Activated CD4-positive, alpha-beta T cell treated with anti-CD3 and anti-CD28 coated beads, Interleukin-2, Interleukin-6, amounts not matched to agents 100 ng/mL and 50 ng/mL, durations not matched to agents 16 hours and 8 hours (primary cell): ENCODE measurements around the gene ABHD17C.
"Not testable (repeated sequence)": the region's sequence is repeated elsewhere in the genome, so short reads cannot be mapped to it uniquely, and the experiment has no call there.

ENCODE experiments used
- DNase-seq: peaks from one replicate; pipeline ENCODE4 v3.0.0-alpha.2; 2020

Gene ABHD17C

DNA sequence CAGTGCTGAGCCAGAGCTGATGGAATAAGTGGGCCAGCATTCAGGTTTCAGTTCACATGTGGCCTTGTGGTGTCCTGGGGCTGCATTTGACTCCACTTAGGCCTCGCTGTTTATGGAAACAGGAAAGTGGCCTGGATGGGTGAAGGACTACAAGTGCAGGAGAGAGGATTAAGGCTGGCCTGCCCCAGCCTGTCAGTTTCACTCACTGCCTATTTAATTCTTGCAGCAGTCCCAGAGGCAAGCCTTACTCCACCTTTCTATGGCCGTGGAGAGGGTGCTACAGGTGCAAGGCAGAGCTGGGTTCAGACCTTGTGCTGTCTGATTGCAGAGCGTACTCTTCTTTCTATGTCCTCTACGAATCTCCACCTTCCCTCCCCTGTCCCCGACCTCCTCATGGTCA, 37.7 kb downstream of the ABHD17C start:
- no peak for DNase-seq

DNA sequence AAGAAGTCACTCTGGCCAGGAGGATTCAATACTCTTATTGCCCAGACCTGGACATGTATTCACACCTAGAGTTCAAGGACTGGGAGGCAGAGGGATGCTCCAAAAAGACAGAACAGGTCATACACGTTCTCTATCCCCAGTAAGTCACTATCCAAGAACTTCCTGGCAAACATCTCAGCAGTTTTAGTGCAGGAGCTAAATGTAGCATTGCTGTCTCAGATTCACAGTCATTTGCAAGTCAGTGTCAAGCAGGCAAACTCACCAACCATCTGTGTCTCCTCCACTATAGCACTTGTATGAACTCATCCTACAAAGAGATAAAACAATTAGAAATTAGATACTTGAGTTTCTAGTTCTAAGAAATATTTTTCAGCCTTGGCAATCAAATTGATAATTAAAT, 38.4 kb downstream of the ABHD17C start:
- no peak for DNase-seq

DNA sequence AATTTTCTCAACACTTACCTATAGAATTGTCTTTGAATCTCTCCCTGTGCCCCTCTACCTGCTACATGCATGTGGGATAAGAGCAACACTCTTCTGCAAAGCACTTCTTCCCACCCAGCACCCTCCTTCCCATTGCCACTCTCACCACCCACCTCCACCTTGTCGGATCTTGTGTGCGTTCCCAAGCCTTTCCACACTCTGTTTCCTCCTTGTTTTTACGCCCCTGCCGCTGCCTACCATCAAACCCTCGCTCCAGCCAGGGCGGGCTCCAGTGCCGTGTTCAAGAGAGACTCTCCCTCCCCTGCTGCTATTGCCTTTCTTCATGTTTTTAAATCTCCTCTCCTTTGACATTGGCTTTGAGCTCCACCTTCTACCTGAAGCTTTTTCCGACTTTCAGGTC, 40.2 kb downstream of the ABHD17C start:
- no peak for DNase-seq

DNA sequence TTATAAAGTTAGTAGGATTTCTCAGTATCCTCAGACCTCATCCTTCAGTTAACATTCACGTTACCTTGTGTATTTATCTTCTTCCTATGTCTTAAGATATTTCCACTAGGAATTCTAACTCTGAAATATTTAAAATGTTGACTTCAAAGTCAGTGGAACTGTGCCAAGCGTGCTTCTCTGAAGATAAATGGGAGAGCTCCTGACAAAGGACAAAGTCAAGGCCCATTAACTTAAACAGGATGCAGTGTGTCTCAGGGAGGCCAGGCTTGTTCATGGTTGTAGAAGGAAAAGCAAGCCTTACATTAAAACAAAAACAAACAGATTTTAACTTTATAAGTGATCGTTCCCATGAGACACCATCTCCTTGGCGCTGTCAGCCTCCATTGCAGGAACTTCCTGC, 41.5 kb downstream of the ABHD17C start:
- DNase-seq, result no peak

DNA sequence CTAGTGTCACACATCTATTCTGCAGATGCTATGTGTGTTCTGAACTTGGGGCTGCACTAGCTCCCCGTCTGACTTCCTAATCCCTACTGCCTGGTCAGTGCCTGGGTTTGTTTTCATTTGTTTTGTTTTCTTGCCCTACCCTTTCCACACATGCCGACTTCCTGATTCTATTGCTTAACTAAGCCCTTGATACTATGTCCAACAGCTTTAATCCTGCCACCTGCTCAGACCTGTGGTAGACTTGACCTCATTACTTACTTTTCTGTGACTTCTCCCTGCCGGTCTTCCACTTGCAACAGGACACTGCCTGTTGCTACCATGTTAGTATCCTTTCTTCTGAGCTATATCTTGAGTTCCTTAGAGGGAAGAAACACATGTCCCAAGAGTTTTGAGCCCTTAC, 44.8 kb downstream of the ABHD17C start:
- no peak for DNase-seq

DNA sequence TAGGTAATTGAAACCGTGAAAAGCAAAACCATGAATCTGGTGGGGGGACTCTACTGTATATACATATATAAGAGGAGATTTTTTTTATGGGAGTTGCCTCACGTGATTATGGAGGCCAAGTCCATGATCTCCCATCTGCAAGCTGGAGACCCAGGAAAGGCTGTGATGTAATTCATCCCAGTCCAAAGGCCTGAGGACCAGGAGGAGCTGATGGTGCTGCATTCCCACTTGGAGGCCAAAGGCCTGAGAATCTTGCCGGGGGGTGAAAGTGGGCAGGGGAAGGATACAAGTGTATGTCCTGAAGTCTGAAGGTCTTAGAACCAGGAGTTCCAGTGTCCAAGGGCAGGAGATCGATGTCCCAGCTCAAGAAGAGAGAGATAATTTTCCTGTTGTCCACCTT, 47.0 kb downstream of the ABHD17C start:
- DNase-seq, result no peak

DNA sequence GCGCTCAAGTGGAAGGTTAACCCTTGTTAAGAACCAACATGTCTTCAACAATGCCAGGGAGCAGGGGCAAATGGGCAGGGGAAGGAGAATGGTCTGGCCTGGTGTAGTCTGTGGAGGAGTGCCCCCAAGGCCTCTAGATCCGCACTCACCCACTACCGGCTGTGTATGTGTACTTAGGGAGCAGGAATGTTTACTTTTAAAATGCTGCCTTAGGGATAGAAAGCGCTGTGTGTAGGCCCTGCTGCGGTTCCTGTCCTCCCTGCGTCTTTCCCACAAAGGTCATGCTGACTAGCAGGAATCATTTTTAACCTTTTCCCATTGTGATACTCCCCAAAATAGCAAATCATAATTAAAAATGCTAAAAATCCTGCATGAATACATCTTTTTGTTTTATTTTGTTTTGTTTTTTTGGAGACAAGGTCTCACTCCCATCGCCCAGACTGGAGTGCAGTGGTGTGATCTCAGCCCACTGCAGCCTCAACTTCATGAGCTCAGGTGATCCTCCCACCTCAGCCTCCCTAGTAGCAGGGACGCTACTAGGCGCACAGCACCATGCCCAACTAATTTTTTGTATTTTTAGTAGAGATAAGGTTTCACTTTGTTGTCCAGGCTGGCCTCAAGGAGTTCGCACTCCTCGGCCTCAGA, 48.2 kb downstream of the ABHD17C start:
- no peak for DNase-seq

DNA sequence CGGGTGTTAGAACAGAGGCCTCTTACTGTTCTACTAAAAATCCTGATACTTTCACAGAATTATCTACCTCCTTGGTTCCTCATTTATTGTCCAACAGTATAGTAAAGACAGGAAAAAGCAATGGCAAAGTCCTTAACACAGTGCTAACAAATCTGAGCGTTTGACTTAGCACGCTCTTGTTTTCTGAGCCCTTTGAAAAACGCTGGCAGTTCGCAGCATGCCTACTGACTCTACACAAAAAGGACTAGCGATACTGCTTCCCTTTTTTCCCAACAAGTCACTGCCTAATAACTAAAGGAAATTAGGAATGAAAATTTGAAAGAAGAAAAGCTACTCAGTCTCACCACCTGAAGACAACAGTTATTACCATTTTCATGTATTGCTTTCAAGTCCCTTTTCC, 49.3 kb downstream of the ABHD17C start:
- no peak for DNase-seq

DNA sequence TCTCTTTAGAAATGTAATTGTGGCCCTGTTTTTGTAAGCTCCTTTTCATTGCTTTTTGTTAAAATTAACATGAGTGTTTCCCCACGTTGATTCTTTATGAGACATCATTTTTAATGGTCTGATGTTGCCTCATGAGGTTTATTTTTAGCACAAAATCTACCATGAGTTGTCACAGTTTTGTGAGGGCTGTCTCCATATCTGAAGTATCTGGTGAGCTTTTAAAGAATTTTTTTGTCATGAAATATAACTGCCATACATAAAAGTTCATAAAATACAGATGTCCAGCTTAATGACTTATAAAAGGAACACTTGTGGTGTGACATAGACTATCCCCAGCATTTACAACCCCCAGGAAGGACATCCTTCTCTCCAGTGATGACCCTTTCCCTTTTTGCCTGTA, 49.7 kb downstream of the ABHD17C start:
- no peak for DNase-seq

DNA sequence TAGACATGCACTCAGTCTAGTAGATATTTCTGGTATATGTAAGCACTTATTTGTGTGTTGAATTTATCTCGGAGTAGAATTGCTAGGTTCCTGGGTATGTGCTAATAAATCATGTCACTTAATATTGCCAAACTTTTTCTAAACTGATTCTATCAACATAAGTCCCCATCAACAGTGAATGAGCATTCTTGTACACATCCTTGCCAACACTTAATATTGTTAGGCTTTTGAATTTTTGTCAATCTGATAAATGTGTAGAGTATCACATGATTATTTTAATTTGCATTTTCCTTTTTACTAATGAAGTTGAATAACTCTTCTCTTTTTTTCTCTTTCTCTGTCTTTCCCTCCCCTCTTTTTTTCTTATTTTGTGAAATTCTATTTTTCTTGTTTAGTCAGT, 50.8 kb downstream of the ABHD17C start:
- DNase-seq, result no peak

DNA sequence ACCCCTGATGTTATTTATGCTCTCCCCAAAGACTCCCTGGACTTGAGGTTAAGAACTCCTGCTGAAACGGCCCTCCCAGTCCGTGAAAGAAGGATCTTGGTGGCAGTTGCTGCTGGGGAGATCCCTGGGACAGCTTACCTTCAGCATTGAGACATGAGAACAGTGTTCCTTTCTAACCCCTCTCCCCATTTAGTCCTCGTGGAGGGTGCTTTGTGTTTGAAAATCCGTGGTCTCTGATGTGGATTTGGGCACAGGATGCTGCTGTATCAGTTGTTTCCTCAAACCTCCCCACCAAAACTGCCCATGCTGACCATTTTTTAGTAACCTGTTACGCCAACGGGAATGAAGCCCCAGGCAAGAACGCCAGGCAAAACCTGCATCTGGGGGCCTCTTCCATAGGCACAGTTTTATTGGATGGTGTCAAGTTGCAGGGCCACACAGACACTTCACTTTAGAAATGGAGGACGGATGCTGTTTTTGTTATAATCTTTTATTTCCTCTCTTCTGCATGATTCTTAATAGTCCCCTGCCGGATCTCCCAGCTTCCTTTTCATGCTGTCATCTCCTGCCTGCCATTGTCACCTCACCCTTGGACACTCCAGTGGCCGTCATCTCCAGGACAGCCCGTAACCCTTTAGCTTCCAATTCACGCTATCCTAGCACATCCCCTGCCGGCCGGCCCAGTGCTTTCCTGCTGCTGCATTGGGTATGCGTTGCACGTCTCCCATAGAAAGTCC, 52.4 kb downstream of the ABHD17C start:
- DNase-seq, result no peak

DNA sequence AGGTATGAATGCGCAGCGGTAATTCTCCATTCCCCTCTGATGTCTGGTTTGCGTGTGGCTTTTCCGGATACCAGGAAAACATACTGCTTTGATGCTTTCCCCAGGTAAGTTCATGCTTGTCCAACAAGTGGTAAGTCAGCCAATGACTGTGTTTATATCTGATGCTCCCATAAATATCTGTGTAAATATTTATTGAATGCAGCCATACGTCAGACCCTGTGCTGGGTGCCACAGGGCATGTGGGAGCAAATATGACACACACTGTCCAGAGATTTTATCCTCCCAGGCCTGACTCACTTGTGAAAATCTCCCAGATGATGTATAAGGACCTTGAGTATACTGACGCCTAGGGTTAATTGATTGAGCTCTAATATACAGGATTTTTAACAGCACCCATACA, 54.5 kb downstream of the ABHD17C start:
- DNase-seq, result no peak

DNA sequence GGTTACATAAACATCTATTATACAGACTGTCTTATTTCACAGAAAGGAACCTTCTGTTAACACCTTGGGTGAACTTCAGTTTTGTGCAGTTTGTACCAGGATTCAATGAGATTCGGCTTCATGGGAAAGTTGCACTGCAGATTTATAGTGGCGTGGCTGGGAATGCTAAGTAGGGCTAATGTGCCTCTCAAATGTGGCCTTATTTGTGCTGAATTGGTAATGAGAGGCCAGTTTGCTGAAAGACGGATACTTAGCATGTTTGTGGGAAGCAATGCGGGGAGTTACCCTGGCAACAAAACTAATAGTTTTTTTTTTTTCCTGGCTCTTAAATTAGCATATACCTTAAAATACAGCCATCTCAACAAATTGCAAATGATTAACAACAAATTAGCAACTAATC, 55.5 kb downstream of the ABHD17C start:
- no peak for DNase-seq

DNA sequence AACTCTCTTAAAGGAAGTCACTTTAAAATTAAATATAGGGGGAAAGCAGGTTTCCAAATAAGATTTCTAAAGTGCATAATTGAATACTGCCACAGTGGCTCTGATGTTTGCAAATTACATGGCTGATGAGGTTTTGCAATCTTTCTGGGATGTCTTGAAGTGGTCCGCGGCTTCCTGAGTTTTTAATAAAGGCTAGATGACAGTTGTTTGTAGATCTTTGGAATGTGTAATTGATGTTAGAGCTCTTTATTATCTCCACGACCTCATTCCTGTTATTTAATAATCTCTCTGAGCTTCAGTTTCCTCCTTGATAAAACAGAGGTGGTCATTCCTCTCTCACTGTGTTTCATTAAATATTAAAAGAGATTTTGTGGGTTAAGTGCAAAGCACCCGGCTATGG, 57.1 kb downstream of the ABHD17C start:
- DNase-seq, result no peak

DNA sequence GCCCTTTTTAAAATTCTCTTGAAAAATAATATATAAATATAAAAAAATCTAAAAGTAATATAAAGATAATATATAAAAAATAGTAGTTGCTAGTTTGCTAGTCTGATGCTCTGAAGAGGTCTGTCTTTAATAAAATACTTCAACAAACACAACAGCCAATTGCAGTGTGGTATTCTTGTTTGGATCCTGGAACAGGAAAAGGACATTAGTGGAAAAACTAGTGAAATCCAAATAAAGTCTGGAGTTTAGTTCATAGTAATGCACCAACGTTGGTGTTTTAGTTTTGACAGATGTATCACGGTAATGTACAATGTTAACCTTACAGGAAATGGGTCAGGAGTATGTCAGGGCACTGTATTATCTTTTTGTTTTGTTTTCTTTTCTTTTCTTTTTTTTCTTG, 58.1 kb downstream of the ABHD17C start:
- no peak for DNase-seq

DNA sequence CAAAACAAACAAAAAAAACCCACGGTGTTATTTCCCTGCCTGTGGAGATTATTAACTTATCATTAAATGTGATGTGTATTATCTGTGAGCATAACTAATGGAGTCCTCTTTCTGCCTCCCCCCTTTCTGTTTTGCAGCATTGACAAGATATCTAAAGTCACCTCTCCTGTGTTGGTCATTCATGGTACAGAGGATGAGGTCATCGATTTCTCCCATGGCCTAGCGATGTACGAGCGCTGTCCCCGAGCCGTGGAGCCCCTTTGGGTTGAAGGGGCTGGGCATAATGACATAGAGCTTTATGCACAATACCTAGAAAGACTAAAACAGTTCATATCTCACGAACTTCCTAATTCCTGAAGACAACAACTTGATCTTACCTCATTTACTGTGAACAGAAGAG, 58.9 kb downstream of the ABHD17C start:
- no peak for DNase-seq

DNA sequence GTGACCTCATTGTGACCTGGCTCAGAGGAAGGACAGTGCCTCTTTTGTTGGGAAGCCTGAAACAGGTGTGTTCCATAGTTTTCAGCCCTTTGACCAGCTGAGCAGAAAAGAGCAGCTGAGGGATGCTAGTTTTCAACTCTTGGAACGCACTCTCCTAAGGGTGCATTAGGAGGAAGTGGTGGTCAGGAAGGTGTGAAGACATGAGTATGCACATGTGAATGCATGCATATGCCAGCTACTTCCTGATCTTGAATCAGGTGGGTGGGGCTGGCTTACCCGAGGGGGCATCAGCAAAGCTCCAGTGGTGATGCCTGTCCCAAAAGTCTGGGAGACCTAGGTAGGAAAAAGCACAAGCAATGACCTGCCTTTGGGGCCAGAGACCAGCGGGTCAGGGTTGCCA, 60.8 kb downstream of the ABHD17C start:
- peak; percentile 11 for DNase-seq

DNA sequence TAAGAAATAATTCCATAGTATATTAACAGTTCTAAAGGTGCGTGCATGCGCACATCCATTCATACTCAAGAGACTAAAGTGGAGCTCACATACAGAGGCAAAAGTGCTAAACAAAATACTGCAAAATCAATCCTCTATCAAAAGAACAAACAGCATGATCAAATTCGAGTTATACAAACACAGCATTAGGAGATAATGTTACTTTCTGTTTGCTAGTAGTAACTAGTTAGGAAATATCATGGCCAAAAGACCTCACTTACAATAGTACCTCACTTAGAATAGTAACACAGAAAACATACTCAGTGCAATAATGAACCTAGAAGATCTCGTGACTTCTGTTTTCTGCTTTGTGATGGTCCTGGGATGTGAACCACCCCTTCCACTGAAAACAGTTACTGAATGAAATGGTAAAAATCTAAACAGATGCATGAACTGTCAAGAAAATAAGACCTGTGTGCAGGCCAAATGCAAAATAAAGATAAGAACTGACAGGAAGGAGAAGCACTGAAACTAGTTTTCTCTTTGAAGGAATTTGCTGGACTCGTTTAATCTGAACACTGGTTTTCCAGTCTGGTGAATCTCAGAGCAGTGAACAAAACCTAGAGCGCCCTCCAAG, 63.1 kb downstream of the ABHD17C start:
- DNase-seq, result no peak

DNA sequence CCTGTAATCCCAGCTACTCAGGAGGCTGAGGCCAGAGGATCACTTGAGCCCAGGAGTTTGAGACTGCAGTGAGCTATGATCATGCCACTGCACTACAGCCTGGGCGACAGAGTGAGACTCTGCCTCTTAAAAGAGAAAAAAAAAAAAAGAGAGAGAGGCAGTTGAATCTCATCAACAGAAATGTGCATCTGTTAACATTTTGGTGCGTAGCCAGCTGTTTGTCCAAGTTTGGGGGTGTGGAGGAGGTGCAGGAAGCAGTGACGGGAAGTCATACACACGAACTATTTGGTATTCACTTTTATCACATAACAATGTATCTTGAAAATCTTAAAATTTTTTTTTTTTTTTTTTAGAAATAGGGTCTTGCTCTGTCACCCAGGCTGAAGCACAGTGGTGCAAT, 65.8 kb downstream of the ABHD17C start:
- DNase-seq, result no peak

DNA sequence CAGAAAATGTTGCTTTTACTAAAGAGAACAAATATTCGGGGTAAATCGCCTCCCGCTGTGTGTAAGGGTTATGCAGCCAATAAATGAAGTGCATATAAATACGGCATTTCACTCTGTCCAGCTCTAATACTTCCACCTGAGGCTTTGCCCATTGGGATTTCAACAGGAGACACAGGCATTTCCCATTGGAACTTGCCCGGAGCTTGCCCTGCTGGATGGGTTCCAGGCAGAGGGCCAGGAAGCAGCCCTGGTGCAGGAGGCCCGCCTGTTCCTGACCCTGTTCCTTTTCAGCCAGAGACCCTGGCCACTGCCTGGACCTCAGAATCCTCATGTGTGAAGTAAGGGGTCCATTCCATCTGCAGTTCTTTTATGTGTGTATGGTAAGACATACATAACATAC, 66.6 kb downstream of the ABHD17C start:
- DNase-seq, result no peak

DNA sequence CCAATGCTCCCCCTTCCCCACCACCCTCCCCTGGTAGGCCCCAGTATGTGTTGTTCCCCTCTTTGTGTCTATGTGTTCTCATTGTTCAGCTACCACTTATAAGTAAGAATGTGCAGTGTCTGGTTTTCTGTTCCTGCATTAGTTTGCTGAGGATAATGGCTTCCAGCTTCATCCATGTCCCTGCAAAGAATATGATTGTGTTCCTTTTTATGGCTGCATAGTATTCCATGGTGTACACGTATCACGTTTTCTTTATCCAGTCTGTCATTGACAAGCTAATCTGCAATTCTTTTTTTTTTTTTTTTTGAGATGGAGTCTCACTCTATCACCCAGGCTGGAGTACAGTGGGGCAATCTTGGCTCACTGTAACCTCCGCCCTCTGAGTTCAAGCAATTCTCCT, 68.1 kb downstream of the ABHD17C start:
- DNase-seq, result not testable (repeated sequence)

DNA sequence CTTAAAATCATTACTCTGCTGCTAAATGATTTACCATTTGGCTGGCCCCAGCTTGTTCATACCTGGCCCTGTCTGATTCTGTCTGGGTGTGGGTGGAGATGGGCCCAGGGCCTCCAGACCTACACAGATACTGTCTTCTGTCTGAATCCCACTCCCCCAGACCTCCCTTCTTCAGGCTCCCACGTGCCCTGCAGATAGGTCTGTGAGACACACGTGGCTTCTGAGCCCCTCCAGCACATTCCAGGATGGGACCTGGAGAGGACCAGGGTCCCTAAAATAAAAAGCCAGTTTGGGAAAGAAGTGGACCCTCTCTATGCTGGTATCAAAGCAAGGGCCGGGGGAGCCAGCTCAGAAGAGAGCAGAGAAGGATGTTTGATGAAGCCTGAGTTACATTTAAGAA, 69.4 kb downstream of the ABHD17C start:
- no peak for DNase-seq

DNA sequence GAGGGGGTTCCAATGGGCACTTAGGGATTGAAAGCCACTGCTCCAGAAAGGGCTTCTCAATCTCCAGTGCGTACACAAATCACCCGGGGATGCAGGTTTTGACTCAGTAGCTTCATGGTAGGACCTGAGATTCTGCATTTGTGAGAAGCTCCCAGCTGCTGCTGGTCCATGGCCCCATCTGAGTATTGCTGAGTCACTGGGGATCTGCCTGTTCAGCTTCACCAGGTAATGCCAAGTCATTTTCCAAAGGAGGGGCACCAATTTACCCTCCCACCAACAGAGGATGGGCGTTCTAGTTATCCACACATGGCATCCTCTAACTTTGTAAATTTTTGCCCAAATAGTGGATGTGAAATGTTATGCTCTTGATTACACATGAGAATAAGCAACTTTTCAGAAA, 71.2 kb downstream of the ABHD17C start:
- DNase-seq, result no peak

DNA sequence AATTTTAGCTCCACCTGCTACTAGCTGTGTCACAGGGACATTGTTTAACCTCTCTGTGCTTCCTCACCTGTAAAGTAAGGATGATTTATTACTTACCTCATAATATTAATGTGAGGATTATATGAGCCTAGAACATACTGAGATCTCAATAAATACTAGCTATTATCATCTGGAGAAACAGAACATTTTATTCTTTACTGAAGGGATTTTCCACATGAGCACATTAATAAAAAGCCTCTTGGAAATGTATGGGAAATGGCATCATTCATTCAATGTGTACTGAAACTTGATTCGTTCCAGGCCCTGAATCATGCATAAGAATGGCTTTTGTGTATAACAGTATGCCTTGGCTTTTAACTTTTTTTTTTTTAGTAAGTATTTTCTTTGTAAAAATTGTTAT, 73.0 kb downstream of the ABHD17C start:
- DNase-seq, result no peak
